ENCODE results near the gene DDX56. TPM values are rescaled to one million over a fixed set of nuclear protein-coding genes. Genes with fewer than 3 reads are reported as not detected.
A peak's percentile ranks its signal among the peaks of the same experiment; 100 is the strongest.
"Not testable (repeated sequence)": the region's sequence is repeated elsewhere in the genome, so short reads cannot be mapped to it uniquely, and the experiment has no call there.

DDX56 gene
- total and polyA plus RNA-seq, 9 of the 15 experiments (the other 6 are each of a cell fraction or from before 2014, with no cell fraction given), result 33.0 to 145 (median 102) TPM

DNA sequence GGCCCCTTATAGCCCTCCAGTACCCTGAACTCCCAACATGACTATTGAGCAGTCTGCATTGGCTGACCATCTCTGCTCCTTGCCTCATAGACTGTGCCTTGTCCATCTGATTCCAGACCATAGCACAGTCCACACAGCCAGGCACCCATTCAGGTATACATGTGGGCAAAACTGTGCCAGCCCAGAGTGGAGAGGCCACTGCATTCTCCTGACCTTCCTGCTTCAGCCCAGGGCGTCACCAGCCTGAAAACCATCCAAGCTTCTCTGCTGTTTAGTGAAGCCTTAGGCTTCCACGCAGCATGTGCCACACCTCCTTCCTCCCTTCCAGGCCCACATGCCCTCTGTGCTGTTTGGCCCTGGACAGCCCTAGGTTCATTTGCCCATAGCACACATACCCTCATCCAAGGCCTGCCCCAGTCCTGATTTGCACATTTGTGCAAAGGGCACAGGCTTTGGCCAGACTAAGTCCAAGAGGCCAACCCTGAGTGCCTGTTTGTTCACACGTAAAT lies 10.5 kb downstream of the DDX56 start (continued):
- TF ChIP-seq ZNF436 (CRISPR knock-in tag; IDR thresholded peaks at IDR 0.05) (no peak), ZNF583 (CRISPR knock-in tag; IDR thresholded peaks at IDR 0.05) (no peak), POLR2G (IDR thresholded peaks at IDR 0.05; ENCODE audit: low read depth, low read length) (0 out of 2 replicates have a peak, but pooled peaks have one; percentile 9), ERF (CRISPR knock-in tag; IDR thresholded peaks at IDR 0.05) (no peak), TEAD1 (CRISPR knock-in tag; IDR thresholded peaks at IDR 0.05) (no peak), NELFE (IDR thresholded peaks at IDR 0.05; ENCODE audit: insufficient read depth, insufficient read length) (no peak), DNMT1 (IDR thresholded peaks at IDR 0.05) (no peak)
- TF ChIP-seq, protein P1, sequence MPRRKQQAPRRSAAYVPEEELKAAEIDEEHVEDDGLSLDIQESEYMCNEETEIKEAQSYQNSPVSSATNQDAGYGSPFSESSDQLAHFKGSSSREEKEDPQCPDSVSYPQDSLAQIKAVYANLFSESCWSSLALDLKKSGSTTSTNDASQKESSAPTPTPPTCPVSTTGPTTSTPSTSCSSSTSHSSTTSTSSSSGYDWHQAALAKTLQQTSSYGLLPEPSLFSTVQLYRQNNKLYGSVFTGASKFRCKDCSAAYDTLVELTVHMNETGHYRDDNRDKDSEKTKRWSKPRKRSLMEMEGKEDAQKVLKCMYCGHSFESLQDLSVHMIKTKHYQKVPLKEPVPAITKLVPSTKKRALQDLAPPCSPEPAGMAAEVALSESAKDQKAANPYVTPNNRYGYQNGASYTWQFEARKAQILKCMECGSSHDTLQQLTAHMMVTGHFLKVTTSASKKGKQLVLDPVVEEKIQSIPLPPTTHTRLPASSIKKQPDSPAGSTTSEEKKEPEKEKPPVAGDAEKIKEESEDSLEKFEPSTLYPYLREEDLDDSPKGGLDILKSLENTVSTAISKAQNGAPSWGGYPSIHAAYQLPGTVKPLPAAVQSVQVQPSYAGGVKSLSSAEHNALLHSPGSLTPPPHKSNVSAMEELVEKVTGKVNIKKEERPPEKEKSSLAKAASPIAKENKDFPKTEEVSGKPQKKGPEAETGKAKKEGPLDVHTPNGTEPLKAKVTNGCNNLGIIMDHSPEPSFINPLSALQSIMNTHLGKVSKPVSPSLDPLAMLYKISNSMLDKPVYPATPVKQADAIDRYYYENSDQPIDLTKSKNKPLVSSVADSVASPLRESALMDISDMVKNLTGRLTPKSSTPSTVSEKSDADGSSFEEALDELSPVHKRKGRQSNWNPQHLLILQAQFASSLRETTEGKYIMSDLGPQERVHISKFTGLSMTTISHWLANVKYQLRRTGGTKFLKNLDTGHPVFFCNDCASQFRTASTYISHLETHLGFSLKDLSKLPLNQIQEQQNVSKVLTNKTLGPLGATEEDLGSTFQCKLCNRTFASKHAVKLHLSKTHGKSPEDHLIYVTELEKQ (CRISPR knock-in tag; IDR thresholded peaks at IDR 0.05), result no peak

DNA sequence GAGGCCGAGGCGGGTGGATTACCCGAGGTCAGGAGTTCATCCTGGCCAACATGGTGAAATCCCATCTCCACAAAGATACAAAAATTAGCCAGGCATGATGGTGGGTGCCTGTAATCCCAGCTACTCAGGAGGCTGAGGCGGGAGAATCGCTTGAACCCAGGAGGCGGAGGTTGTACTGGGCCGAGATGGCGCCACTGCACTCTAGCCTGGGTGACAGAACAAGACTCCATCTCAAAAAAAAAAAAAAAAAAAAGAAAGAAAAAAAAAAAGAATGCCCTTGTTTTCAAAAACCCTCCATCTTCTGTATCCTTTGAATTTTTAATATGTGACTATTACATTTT lies 11.1 kb downstream of the DDX56 start:
- intact Hi-C loops (cut with micrococcal nuclease); H3K27me3 ChIP-seq (ENCODE audit: control insufficient read depth in 2 of 2, insufficient read depth in 2 of 2, low read length in 2 of 2); H3K4me3 ChIP-seq; H2AFZ ChIP-seq (ENCODE audit: low read depth, low read length); DNase-seq (ENCODE audit: extremely low read depth in 1 of 4, low spot score in 3 of 4); H3K9me1 ChIP-seq (ENCODE audit: control insufficient read depth, insufficient read depth, low read length); FAIRE-seq; in situ Hi-C loops (cut with MboI); H3K9me3 ChIP-seq (replicated peaks; ENCODE audit: control insufficient read depth, insufficient read depth, low read depth, low read length); BruUV-seq (replicated peaks); ATAC-seq; CTCF ChIA-PET (ENCODE audit: low intra/inter-chr PET ratio); H3K9ac ChIP-seq (ENCODE audit: insufficient read depth in 1 of 2, low read depth in 2 of 2, low read length in 2 of 2): not testable (repeated sequence)
- 4% methylated on average over 3 of the region's 8 CpGs for WGBS (ENCODE audit: insufficient coverage, low coverage, missing lambda C conversion rate)
- peak overlapping the region; percentile 73 for H3K4me2 ChIP-seq (ENCODE audit: insufficient read depth, low read length)
- peaks cover 43 to 45% of the 10 kb centered on the region in 2 experiments; a peak in 4 of 5 replicates for H3K4me1 ChIP-seq (replicated peaks in 1 of 2; ENCODE audit: control insufficient read depth in 2 of 2, insufficient read depth in 2 of 2, low read length in 2 of 2)
- H3K36me3 ChIP-seq (ENCODE audit: control insufficient read depth, insufficient read depth, low read length), result peaks cover 42% of the 10 kb centered on the region
- TF ChIP-seq FOSL1 (tag; conservative IDR thresholded peaks at IDR 0.05) (0 out of 2 replicates have a peak, but pooled peaks have one; percentile 8), NRF1 (conservative IDR thresholded peaks at IDR 0.05 in 1 of 2, IDR thresholded peaks at IDR 0.05 in 1 of 2) (0 out of 4 replicates have a peak, but pooled peaks of 1 of the 2 experiments have one; percentile 2), POLR2G (IDR thresholded peaks at IDR 0.05; ENCODE audit: low read depth, low read length) (0 out of 2 replicates have a peak, but pooled peaks have one; percentile 11)
- TF ChIP-seq, protein P2, sequence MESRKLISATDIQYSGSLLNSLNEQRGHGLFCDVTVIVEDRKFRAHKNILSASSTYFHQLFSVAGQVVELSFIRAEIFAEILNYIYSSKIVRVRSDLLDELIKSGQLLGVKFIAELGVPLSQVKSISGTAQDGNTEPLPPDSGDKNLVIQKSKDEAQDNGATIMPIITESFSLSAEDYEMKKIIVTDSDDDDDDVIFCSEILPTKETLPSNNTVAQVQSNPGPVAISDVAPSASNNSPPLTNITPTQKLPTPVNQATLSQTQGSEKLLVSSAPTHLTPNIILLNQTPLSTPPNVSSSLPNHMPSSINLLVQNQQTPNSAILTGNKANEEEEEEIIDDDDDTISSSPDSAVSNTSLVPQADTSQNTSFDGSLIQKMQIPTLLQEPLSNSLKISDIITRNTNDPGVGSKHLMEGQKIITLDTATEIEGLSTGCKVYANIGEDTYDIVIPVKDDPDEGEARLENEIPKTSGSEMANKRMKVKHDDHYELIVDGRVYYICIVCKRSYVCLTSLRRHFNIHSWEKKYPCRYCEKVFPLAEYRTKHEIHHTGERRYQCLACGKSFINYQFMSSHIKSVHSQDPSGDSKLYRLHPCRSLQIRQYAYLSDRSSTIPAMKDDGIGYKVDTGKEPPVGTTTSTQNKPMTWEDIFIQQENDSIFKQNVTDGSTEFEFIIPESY (CRISPR knock-in tag; IDR thresholded peaks at IDR 0.05), result peak; percentile 90
- H3K27ac ChIP-seq (ENCODE audit: extremely low read depth, low read depth, low read length), result peak overlapping the region; percentile 56
- H3K79me2 ChIP-seq (ENCODE audit: control insufficient read depth, insufficient read depth, low read length), result peaks cover 13% of the 10 kb centered on the region
- POLR2A ChIA-PET, result interaction anchor here (0.7 to 1.0 kb wide), 4 partner anchors 9 to 36 kb away, joined by 3 to 4 read pairs (median 4); no protein-coding TSS in a partner anchor
- H4K20me1 ChIP-seq (replicated peaks; ENCODE audit: control insufficient read depth, insufficient read depth, low read length), result peaks cover 21% of the 10 kb centered on the region
